Tibial nerve (tissue), 3 donors: Measurements from ENCODE around the gene EPS8L3.

ENCODE experiments used
- CTCF ChIP-seq, 5 experiments: fragments of 200-600 bp in 3 of 5; fragments of 450-650 bp in 2 of 5; sonication (generic) in 3 of 5; IDR thresholded peaks; one replicate each; pipeline ENCODE4 v1.5.1; 2016 to 2019; ENCODE audit warnings: antibody characterized with exemption in 5 of 5, mild to moderate bottlenecking in 3 of 5, moderate library complexity in 2 of 5
- POLR2A ChIP-seq, 2 donors: fragments of 450-650 bp; IDR thresholded peaks; one replicate each; pipeline ENCODE4 v1.6.1; 2017; ENCODE audit warnings: antibody characterized with exemption in 2 of 2, mild to moderate bottlenecking in 2 of 2, moderate library complexity in 2 of 2

GRCh38 chr1:109792056-109792831, 28.5 kb upstream of the EPS8L3 start:
- TF ChIP-seq POLR2A (IDR thresholded peaks at IDR 0.05): no peak
- TF ChIP-seq CTCF (IDR thresholded peaks at IDR 0.05): peak in 1 of 5 experiments; percentile 44
